Hepatocyte (in vitro differentiated cells): Measurements from ENCODE around the gene PLD5. TPM values are rescaled to one million over a fixed set of nuclear protein-coding genes. Genes with fewer than 3 reads are reported as not detected.

Experiments
- DNase-seq: peaks from one replicate; pipeline ENCODE4 v3.0.0-alpha.2; 2016; ENCODE audit warnings: low spot score
- H2AFZ ChIP-seq: fragments of 200-600 bp; sonication (generic); 2 replicates; pipeline ENCODE4 v1.6.0; 2016; ENCODE audit warnings: antibody characterized with exemption, mild to moderate bottlenecking
- H3K27ac ChIP-seq: fragments of 200-600 bp; sonication (generic); 2 replicates; pipeline ENCODE4 v1.5.1; 2016; ENCODE audit warnings: mild to moderate bottlenecking
- H3K27me3 ChIP-seq: fragments of 200-600 bp; sonication (generic); 2 replicates; pipeline ENCODE4 v1.6.1; 2016
- H3K36me3 ChIP-seq: fragments of 200-600 bp; sonication (generic); replicated peaks from 2 replicates; pipeline ENCODE4 v1.5.1; 2016; ENCODE audit warnings: low read depth; ENCODE audit not compliant: insufficient read depth
- H3K4me1 ChIP-seq: fragments of 200-600 bp; sonication (generic); 2 replicates; pipeline ENCODE4 v1.5.1; 2016; ENCODE audit warnings: mild to moderate bottlenecking, moderate library complexity; ENCODE audit not compliant: insufficient read depth
- H3K4me2 ChIP-seq: fragments of 200-600 bp; sonication (generic); 2 replicates; pipeline ENCODE4 v1.6.0; 2016
- H3K4me3 ChIP-seq: fragments of 200-600 bp; sonication (generic); 2 replicates; pipeline ENCODE4 v1.5.1; 2016; ENCODE audit warnings: mild to moderate bottlenecking
- H3K79me2 ChIP-seq: fragments of 200-600 bp; sonication (generic); 2 replicates; pipeline ENCODE4 v1.6.0; 2017; ENCODE audit warnings: mild to moderate bottlenecking
- H3K9me2 ChIP-seq: fragments of 200-600 bp; sonication (generic); replicated peaks from 2 replicates; pipeline ENCODE4 v1.6.0; 2017; ENCODE audit warnings: mild to moderate bottlenecking; ENCODE audit not compliant: insufficient read depth
- H3K9me3 ChIP-seq: fragments of 200-600 bp; sonication (generic); 2 replicates; pipeline ENCODE4 v1.5.1; 2016; ENCODE audit warnings: low read depth, mild to moderate bottlenecking
- H4K20me1 ChIP-seq: fragments of 200-600 bp; sonication (generic); 2 replicates; pipeline ENCODE4 v1.6.0; 2016; ENCODE audit warnings: mild to moderate bottlenecking; ENCODE audit not compliant: insufficient read depth, poor library complexity, severe bottlenecking
- CTCF ChIP-seq: fragments of 200-600 bp; sonication (generic); IDR thresholded peaks from 2 replicates; pipeline ENCODE4 v1.5.1; 2016; ENCODE audit warnings: antibody characterized with exemption, mild to moderate bottlenecking; ENCODE audit not compliant: poor library complexity
- EZH2 ChIP-seq: fragments of 200-600 bp; sonication (generic); IDR thresholded peaks from 2 replicates; pipeline ENCODE4 v1.6.1; 2016; ENCODE audit warnings: antibody characterized with exemption, mild to moderate bottlenecking, borderline replicate concordance
- EZH2phosphoT487 ChIP-seq: fragments of 200-600 bp; sonication (generic); IDR thresholded peaks from one replicate; pipeline ENCODE4 v1.6.1; 2018; ENCODE audit warnings: antibody characterized with exemption, mild to moderate bottlenecking, low read depth, moderate library complexity; ENCODE audit not compliant: unreplicated experiment, severe bottlenecking
- WGBS: methylation state at CpG from one replicate; pipeline ENCODE4 v1.1.6; 2016; ENCODE audit warnings: low lambda C conversion rate; ENCODE audit errors: missing lambda C conversion rate; 5-methylcytosine and 5-hydroxymethylcytosine counted together
- polyA plus RNA-seq: library from polyadenylated mRNA; unstranded; fragments of >200 nt; fragmentation: Nextera tagmentation; extraction: Ambion mirVana; gene quantifications from 2 replicates; pipeline ENCODE4 v1.2.1, GENCODE V29; 2016
- small RNA-seq: library from RNA; depleted of rRNA; stranded (forward); fragments of <200 nt; gene quantifications from one replicate; pipeline ENCODE3, GENCODE V24; 2014
- total RNA-seq: library from RNA; depleted of rRNA; stranded (reverse); fragments of >200 nt; gene quantifications from 2 replicates; pipeline ENCODE4 v1.2.3, GENCODE V29; 2014

The PLD5 gene
- total and polyA plus RNA-seq, 2 experiments from 2014 or later: 0.33 to 0.58 TPM

- no peaks in the 10 kb centered on the region for H3K9me3 ChIP-seq
- WGBS: 53% methylated on average over 3 of the region's 3 CpGs
Measured at GRCh38 chr1:242043165-242043564, 481.3 kb downstream of the PLD5 start.

GRCh38 chr1:242034392-242034791 is 490.1 kb downstream of the PLD5 start:
- H3K9me2 ChIP-seq: no peaks in the 10 kb centered on the region
- 93% methylated on average over 5 of the region's 5 CpGs for WGBS
- H3K4me3 ChIP-seq: no peak overlapping the region
- H3K4me2 ChIP-seq: no peak overlapping the region
- H3K27me3 ChIP-seq: no peaks in the 10 kb centered on the region
- H3K27ac ChIP-seq: no peak overlapping the region
- no peak for DNase-seq
- no peaks in the 10 kb centered on the region for H3K4me1 ChIP-seq
- H3K36me3 ChIP-seq: no peaks in the 10 kb centered on the region
- TF ChIP-seq CTCF: no peak
- TF ChIP-seq EZH2: no peak
- no peak for TF ChIP-seq EZH2phosphoT487
- no peaks in the 10 kb centered on the region for H3K9me3 ChIP-seq
- no peaks in the 10 kb centered on the region for H3K79me2 ChIP-seq
- no peak overlapping the region for H2AFZ ChIP-seq
- H4K20me1 ChIP-seq: no peaks in the 10 kb centered on the region

More at GRCh38 chr1:242043165-242043564, 481.3 kb downstream of the PLD5 start:
- Histone ChIP-seq H2AFZ (no peak overlapping the region), H3K36me3 (no peaks in the 10 kb centered on the region), H3K27ac (no peak overlapping the region), H3K4me3 (no peak overlapping the region), H4K20me1 (no peaks in the 10 kb centered on the region), H3K4me2 (no peak overlapping the region), H3K79me2 (no peaks in the 10 kb centered on the region), H3K27me3 (no peaks in the 10 kb centered on the region), H3K9me2 (no peaks in the 10 kb centered on the region), H3K4me1 (no peaks in the 10 kb centered on the region)
- no peak for TF ChIP-seq EZH2
- no peak for TF ChIP-seq CTCF
- TF ChIP-seq EZH2phosphoT487: no peak
- no peak for DNase-seq

GRCh38 chr1:242033447-242033846 is 491.1 kb downstream of the PLD5 start:
- Histone ChIP-seq H3K79me2 (no peaks in the 10 kb centered on the region), H3K4me1 (no peaks in the 10 kb centered on the region), H3K27ac (no peak overlapping the region), H2AFZ (no peak overlapping the region), H3K27me3 (no peaks in the 10 kb centered on the region), H3K36me3 (no peaks in the 10 kb centered on the region), H4K20me1 (no peaks in the 10 kb centered on the region), H3K4me3 (no peak overlapping the region), H3K4me2 (no peak overlapping the region), H3K9me2 (no peaks in the 10 kb centered on the region), H3K9me3 (no peaks in the 10 kb centered on the region)
- WGBS: 42% methylated on average over 4 of the region's 4 CpGs
- DNase-seq: no peak
- TF ChIP-seq CTCF (no peak), EZH2phosphoT487 (no peak), EZH2 (no peak)

Small RNAs within 50 kb of the gene (small RNA-seq; reads per million reads assigned to genes)
- gene AL360271.2 (not detected), gene RN7SKP12 (not detected)
